ENCODE measurements around the gene DCST1. TPM values are rescaled to one million over a fixed set of nuclear protein-coding genes. Genes with fewer than 3 reads are reported as not detected.

The DCST1 gene
- total and polyA plus RNA-seq, 2 donors (not counting 3 experiments of a cell fraction or from before 2014, with no cell fraction given), result not detected

DNA sequence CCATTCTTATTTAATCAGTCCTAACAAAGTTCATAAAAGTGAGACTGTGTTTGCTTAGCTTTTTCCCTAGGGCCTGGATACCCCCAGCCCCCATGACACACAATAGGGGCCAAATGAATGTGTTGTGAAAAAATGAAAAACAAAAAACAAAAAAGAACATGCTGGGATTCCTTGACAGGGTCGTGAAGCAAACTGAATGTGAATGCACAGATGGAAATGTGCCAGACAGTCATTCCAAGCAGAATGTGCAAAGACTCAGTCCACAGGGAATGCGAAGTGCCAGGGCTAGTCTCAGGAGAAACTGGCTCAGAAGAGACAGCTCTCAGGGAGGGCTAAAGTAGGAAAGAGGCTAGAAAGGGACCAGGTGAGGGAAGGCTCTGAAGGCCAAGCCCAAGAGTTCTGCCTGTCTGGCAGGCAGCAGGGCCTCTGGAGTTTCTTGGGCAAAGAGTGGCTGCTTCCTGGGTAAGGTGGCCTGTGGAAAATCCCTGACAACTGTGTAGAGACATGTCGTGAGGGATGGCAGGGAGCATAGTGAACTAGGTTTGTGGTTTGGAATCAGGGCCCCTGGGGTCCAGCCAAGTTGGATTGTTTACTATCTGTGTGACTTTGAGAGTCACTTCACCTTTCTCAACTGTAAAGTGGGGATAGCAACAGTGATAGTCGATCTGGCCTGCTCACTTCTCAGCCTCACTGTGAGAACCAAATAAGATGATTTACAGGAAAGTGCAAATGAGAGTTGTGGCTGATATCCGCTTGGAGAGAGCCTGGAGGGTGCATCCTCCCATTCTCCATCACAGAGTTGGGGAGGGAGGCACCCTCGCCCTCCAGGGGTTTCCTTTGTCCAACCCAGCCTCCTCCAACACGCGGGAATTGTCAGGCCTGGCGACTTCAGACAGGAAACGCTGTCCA lies 16.3 kb downstream of the DCST1 start:
- Histone ChIP-seq H3K9me3 (replicated peaks; ENCODE audit: control insufficient read depth, insufficient read depth, low read length) (no peaks in the 10 kb centered on the region), H3K4me1 (ENCODE audit: control insufficient read depth, extremely low read depth, insufficient read depth, low read length) (peaks cover 31% of the 10 kb centered on the region), H3K36me3 (ENCODE audit: control insufficient read depth in 2 of 2, extremely low read depth in 1 of 2, insufficient read depth in 2 of 2, low read length in 2 of 2) (peaks cover 0 to 4% of the 10 kb centered on the region in 2 experiments), H3K9me1 (replicated peaks; ENCODE audit: control insufficient read depth, extremely low read depth, insufficient read depth, low read length) (no peaks in the 10 kb centered on the region), H3K4me2 (ENCODE audit: insufficient read depth, low read length) (peak overlapping the region; percentile 62), H4K20me1 (replicated peaks; ENCODE audit: control insufficient read depth, extremely low read depth, insufficient read depth, low read length) (no peaks in the 10 kb centered on the region), H3K79me2 (ENCODE audit: control insufficient read depth, insufficient read depth, low read length) (peaks cover 21% of the 10 kb centered on the region), H3K4me3 (replicated peaks in 1 of 3; ENCODE audit: insufficient read depth in 1 of 3, low read depth in 1 of 3, low read length in 3 of 3) (peak overlapping the region in 2 of 3 experiments; percentile 20 to 75), H3K9ac (replicated peaks; ENCODE audit: extremely low read depth, insufficient read depth, low read length) (peak overlapping the region; percentile 46), H3K27ac (ENCODE audit: insufficient read depth, low read depth, low read length) (peak overlapping the region; percentile 53), H2AFZ (ENCODE audit: low read depth, low read length) (peak overlapping the region; percentile 73), H3K27me3 (ENCODE audit: control insufficient read depth in 2 of 2, insufficient read depth in 2 of 2, low read length in 2 of 2) (no peaks in the 10 kb centered on the region)
- FAIRE-seq, result peak; percentile 59
- BruUV-seq (replicated peaks), result TSS peak; percentile 53
- DNase-seq (ENCODE audit: low read depth, low spot score), result no peak
- ChIA-PET POLR2A (interaction anchor here (1.6 kb wide), 1 partner anchor 35 kb away, joined by 4 read pairs; no protein-coding TSS in a partner anchor), CTCF (interaction anchor here (0.8 to 6.1 kb wide), 17 partner anchors 11 to 123 kb away, joined by 3 to 59 read pairs (median 8); partner anchors contain the start of genes DCST1, DCST2, EFNA3 and KRTCAP2)
- intact Hi-C loops (cut with micrococcal nuclease) (loop anchor here (1.0 to 2.0 kb wide), 2 partner anchors 33 to 89 kb away; partner anchors contain the start of gene PYGO2), dilution Hi-C loops (cut with MboI; ENCODE audit: extremely low pct_ligation_motif_present, low sequenced_read_pairs) (no loop called here)
- TF ChIP-seq POLR2AphosphoS5 (IDR thresholded peaks at IDR 0.05; ENCODE audit: insufficient read depth, low read depth, low read length) (no peak), POLR2A (IDR thresholded peaks at IDR 0.05; ENCODE audit: low read depth, low read length) (no peak), MYC (IDR thresholded peaks at IDR 0.05; ENCODE audit: low read depth, low read length) (no peak), EZH2 (IDR thresholded peaks at IDR 0.05; ENCODE audit: borderline replicate concordance, low read depth, low read length, severe bottlenecking) (no peak), FOS (IDR thresholded peaks at IDR 0.05; ENCODE audit: borderline replicate concordance, insufficient read depth, low read length) (no peak), JUN (IDR thresholded peaks at IDR 0.05; ENCODE audit: borderline replicate concordance, insufficient read depth, insufficient read length, low read depth) (no peak), GATA2 (IDR thresholded peaks at IDR 0.05; ENCODE audit: insufficient read depth, insufficient read length, low read depth, low read length) (no peak)
- TF ChIP-seq, protein P1, sequence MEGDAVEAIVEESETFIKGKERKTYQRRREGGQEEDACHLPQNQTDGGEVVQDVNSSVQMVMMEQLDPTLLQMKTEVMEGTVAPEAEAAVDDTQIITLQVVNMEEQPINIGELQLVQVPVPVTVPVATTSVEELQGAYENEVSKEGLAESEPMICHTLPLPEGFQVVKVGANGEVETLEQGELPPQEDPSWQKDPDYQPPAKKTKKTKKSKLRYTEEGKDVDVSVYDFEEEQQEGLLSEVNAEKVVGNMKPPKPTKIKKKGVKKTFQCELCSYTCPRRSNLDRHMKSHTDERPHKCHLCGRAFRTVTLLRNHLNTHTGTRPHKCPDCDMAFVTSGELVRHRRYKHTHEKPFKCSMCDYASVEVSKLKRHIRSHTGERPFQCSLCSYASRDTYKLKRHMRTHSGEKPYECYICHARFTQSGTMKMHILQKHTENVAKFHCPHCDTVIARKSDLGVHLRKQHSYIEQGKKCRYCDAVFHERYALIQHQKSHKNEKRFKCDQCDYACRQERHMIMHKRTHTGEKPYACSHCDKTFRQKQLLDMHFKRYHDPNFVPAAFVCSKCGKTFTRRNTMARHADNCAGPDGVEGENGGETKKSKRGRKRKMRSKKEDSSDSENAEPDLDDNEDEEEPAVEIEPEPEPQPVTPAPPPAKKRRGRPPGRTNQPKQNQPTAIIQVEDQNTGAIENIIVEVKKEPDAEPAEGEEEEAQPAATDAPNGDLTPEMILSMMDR (IDR thresholded peaks at IDR 0.05; ENCODE audit: extremely low read depth in 1 of 2, insufficient read depth in 1 of 2, low read depth in 1 of 2, low read length in 2 of 2), result no peak
- TF ChIP-seq, protein P2, sequence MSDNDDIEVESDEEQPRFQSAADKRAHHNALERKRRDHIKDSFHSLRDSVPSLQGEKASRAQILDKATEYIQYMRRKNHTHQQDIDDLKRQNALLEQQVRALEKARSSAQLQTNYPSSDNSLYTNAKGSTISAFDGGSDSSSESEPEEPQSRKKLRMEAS (IDR thresholded peaks at IDR 0.05; ENCODE audit: insufficient read depth, insufficient read length), result no peak
